ENCODE results near the gene PACSIN1.

PACSIN1 gene

GRCh38 chr6:34512738-34513115 lies 46.9 kb downstream of the PACSIN1 start:
- Mint-ChIP-seq H3K4me3 (no peak overlapping the region), H3K4me1 (ENCODE audit: low read depth) (no peaks in the 10 kb centered on the region), H3K36me3 (peaks cover 4% of the 10 kb centered on the region), H3K27me3 (peaks cover 2% of the 10 kb centered on the region), H3K27ac (no peak overlapping the region), H3K9me3 (ENCODE audit: low read depth) (no peaks in the 10 kb centered on the region)

GRCh38 chr6:34513646-34514045 lies 47.8 kb downstream of the PACSIN1 start:
- Mint-ChIP-seq H3K27ac (no peak overlapping the region), H3K27me3 (peaks cover 2% of the 10 kb centered on the region), H3K4me1 (ENCODE audit: low read depth) (no peaks in the 10 kb centered on the region), H3K9me3 (ENCODE audit: low read depth) (no peaks in the 10 kb centered on the region), H3K4me3 (no peak overlapping the region), H3K36me3 (peaks cover 4% of the 10 kb centered on the region)

- no peak overlapping the region for H3K4me3 Mint-ChIP-seq
- no peak overlapping the region for H3K27ac Mint-ChIP-seq
- H3K9me3 Mint-ChIP-seq (ENCODE audit: low read depth): no peaks in the 10 kb centered on the region
- H3K4me1 Mint-ChIP-seq (ENCODE audit: low read depth): no peaks in the 10 kb centered on the region
- peaks cover 2% of the 10 kb centered on the region for H3K27me3 Mint-ChIP-seq
- peaks cover 4% of the 10 kb centered on the region for H3K36me3 Mint-ChIP-seq
These were observed 48.2 kb downstream of the PACSIN1 start for GRCh38 chr6:34514112-34514511.

GRCh38 chr6:34514593-34515472 lies 49.0 kb downstream of the PACSIN1 start:
- peaks cover 2% of the 10 kb centered on the region for H3K27me3 Mint-ChIP-seq

GRCh38 chr6:34515473-34516387 lies 49.9 kb downstream of the PACSIN1 start:
- H3K27ac Mint-ChIP-seq: no peak overlapping the region
- H3K27me3 Mint-ChIP-seq: peaks cover 2% of the 10 kb centered on the region
- H3K9me3 Mint-ChIP-seq (ENCODE audit: low read depth): no peaks in the 10 kb centered on the region
- H3K36me3 Mint-ChIP-seq: no peaks in the 10 kb centered on the region
- no peaks in the 10 kb centered on the region for H3K4me1 Mint-ChIP-seq (ENCODE audit: low read depth)
- no peak overlapping the region for H3K4me3 Mint-ChIP-seq

More at GRCh38 chr6:34514593-34515472, 49.0 kb downstream of the PACSIN1 start:
- Mint-ChIP-seq H3K4me3 (no peak overlapping the region), H3K27ac (no peak overlapping the region), H3K9me3 (ENCODE audit: low read depth) (no peaks in the 10 kb centered on the region), H3K36me3 (peaks cover 4% of the 10 kb centered on the region), H3K4me1 (ENCODE audit: low read depth) (no peaks in the 10 kb centered on the region)

- Mint-ChIP-seq H3K27me3 (peaks cover 2% of the 10 kb centered on the region), H3K9me3 (ENCODE audit: low read depth) (no peaks in the 10 kb centered on the region), H3K4me1 (ENCODE audit: low read depth) (no peaks in the 10 kb centered on the region), H3K36me3 (no peaks in the 10 kb centered on the region), H3K4me3 (no peak overlapping the region), H3K27ac (no peak overlapping the region)
These were observed 50.8 kb downstream of the PACSIN1 start for GRCh38 chr6:34516391-34517324.

- no peaks in the 10 kb centered on the region for H3K36me3 Mint-ChIP-seq
- no peaks in the 10 kb centered on the region for H3K9me3 Mint-ChIP-seq (ENCODE audit: low read depth)
- H3K4me1 Mint-ChIP-seq (ENCODE audit: low read depth): no peaks in the 10 kb centered on the region
- H3K27ac Mint-ChIP-seq: no peak overlapping the region
- peaks cover 2% of the 10 kb centered on the region for H3K27me3 Mint-ChIP-seq
- H3K4me3 Mint-ChIP-seq: no peak overlapping the region
These were observed 51.6 kb downstream of the PACSIN1 start for GRCh38 chr6:34517461-34517881.

- H3K36me3 Mint-ChIP-seq: no peaks in the 10 kb centered on the region
- no peaks in the 10 kb centered on the region for H3K4me1 Mint-ChIP-seq (ENCODE audit: low read depth)
- no peak overlapping the region for H3K4me3 Mint-ChIP-seq
- H3K9me3 Mint-ChIP-seq (ENCODE audit: low read depth): no peaks in the 10 kb centered on the region
- H3K27ac Mint-ChIP-seq: no peak overlapping the region
- H3K27me3 Mint-ChIP-seq: peaks cover 2% of the 10 kb centered on the region
These were observed 52.1 kb downstream of the PACSIN1 start for GRCh38 chr6:34517966-34518365.

- Mint-ChIP-seq H3K27ac (no peak overlapping the region), H3K9me3 (ENCODE audit: low read depth) (no peaks in the 10 kb centered on the region), H3K4me1 (ENCODE audit: low read depth) (no peaks in the 10 kb centered on the region), H3K27me3 (peaks cover 2% of the 10 kb centered on the region), H3K4me3 (no peak overlapping the region), H3K36me3 (no peaks in the 10 kb centered on the region)
These were observed 52.9 kb downstream of the PACSIN1 start for GRCh38 chr6:34518669-34519365.

GRCh38 chr6:34519971-34520644 lies 54.2 kb downstream of the PACSIN1 start:
- no peaks in the 10 kb centered on the region for H3K36me3 Mint-ChIP-seq
- no peak overlapping the region for H3K4me3 Mint-ChIP-seq
- no peaks in the 10 kb centered on the region for H3K9me3 Mint-ChIP-seq (ENCODE audit: low read depth)
- H3K27ac Mint-ChIP-seq: no peak overlapping the region
- peaks cover 2% of the 10 kb centered on the region for H3K27me3 Mint-ChIP-seq
- no peaks in the 10 kb centered on the region for H3K4me1 Mint-ChIP-seq (ENCODE audit: low read depth)

GRCh38 chr6:34520645-34521462 lies 55.0 kb downstream of the PACSIN1 start:
- no peaks in the 10 kb centered on the region for H3K36me3 Mint-ChIP-seq
- H3K4me3 Mint-ChIP-seq: no peak overlapping the region
- H3K9me3 Mint-ChIP-seq (ENCODE audit: low read depth): no peaks in the 10 kb centered on the region
- no peak overlapping the region for H3K27ac Mint-ChIP-seq
- H3K4me1 Mint-ChIP-seq (ENCODE audit: low read depth): no peaks in the 10 kb centered on the region
- peaks cover 2% of the 10 kb centered on the region for H3K27me3 Mint-ChIP-seq

GRCh38 chr6:34521463-34522285 lies 55.8 kb downstream of the PACSIN1 start:
- Mint-ChIP-seq H3K36me3 (no peaks in the 10 kb centered on the region), H3K4me3 (no peak overlapping the region), H3K4me1 (ENCODE audit: low read depth) (peaks cover 2% of the 10 kb centered on the region), H3K27ac (no peak overlapping the region), H3K9me3 (ENCODE audit: low read depth) (no peaks in the 10 kb centered on the region), H3K27me3 (peaks cover 2% of the 10 kb centered on the region)

All from activated naive CD8-positive, alpha-beta T cell (primary cell).